Liver (tissue), 9 donors: Measurements from ENCODE around the gene OPA3. TPM values are rescaled to one million over a fixed set of nuclear protein-coding genes. Genes with fewer than 3 reads are reported as not detected.
A peak's percentile ranks its signal among the peaks of the same experiment; 100 is the strongest.

Experiments used
- DNase-seq: peaks from one replicate; pipeline ENCODE4 v3.0.0-alpha.2; 2017; ENCODE audit warnings: low spot score
- H3K27ac ChIP-seq, 2 donors: one replicate each; pipeline ENCODE4 v1.7.0; 2013; ENCODE audit warnings: inconsistent platforms in 2 of 2, low read length in 2 of 2, control low read depth in 1 of 2, low read depth in 1 of 2, mild to moderate bottlenecking in 1 of 2
- H3K27me3 ChIP-seq, 4 donors: one replicate each; pipeline versions ENCODE4 v1.6.1 to v1.7.0; 2013; ENCODE audit warnings: low read length in 3 of 4, inconsistent platforms in 1 of 4, mild to moderate bottlenecking in 1 of 4, moderate library complexity in 1 of 4; ENCODE audit not compliant: control insufficient read depth in 4 of 4, insufficient read depth in 4 of 4
- H3K36me3 ChIP-seq, 4 donors: one replicate each; pipeline versions ENCODE4 v1.6.1 to v1.7.0; 2013; ENCODE audit warnings: low read length in 3 of 4, mild to moderate bottlenecking in 3 of 4, low read depth in 1 of 4, moderate library complexity in 1 of 4; ENCODE audit not compliant: control insufficient read depth in 4 of 4, insufficient read depth in 3 of 4
- H3K4me1 ChIP-seq, 4 donors: one replicate each; pipeline versions ENCODE4 v1.6.1 to v1.7.0; 2013; ENCODE audit warnings: low read length in 3 of 4, mild to moderate bottlenecking in 3 of 4, moderate library complexity in 1 of 4; ENCODE audit not compliant: control insufficient read depth in 4 of 4, insufficient read depth in 4 of 4
- H3K4me3 ChIP-seq, 3 donors: one replicate each; pipeline versions ENCODE4 v1.6.1 to v1.7.0; 2013; ENCODE audit warnings: low read length in 3 of 3, control low read depth in 1 of 3, low read depth in 1 of 3, mild to moderate bottlenecking in 1 of 3
- H3K9ac ChIP-seq, 2 donors: one replicate each; pipeline ENCODE4 v1.7.0; 2013; ENCODE audit warnings: low read length in 2 of 2, mild to moderate bottlenecking in 2 of 2, moderate library complexity in 2 of 2, control low read depth in 1 of 2, low read depth in 1 of 2
- H3K9me3 ChIP-seq, 4 donors: one replicate each; pipeline versions ENCODE4 v1.6.1 to v1.7.0; 2013; ENCODE audit warnings: low read length in 3 of 4; ENCODE audit not compliant: control insufficient read depth in 4 of 4
- FOXA1 ChIP-seq: IDR thresholded peaks from 2 replicates; pipeline ENCODE4 v1.6.1; 2016; ENCODE audit warnings: antibody characterized with exemption
- FOXA2 ChIP-seq: IDR thresholded peaks from 2 replicates; pipeline ENCODE4 v1.6.1; 2016; ENCODE audit warnings: antibody characterized with exemption
- GABPA ChIP-seq, 2 donors: IDR thresholded peaks in 1 of 2; conservative IDR thresholded peaks in 1 of 2; 2 replicates each; pipeline ENCODE4 v1.6.1; 2016; ENCODE audit warnings: antibody characterized with exemption in 2 of 2, mild to moderate bottlenecking in 1 of 2, moderate library complexity in 1 of 2
- HNF4A ChIP-seq, 2 donors: conservative IDR thresholded peaks; 2 replicates each; pipeline ENCODE4 v1.6.1; 2016; ENCODE audit warnings: antibody characterized with exemption in 2 of 2, mild to moderate bottlenecking in 2 of 2
- RXRA ChIP-seq, 2 donors: IDR thresholded peaks; 2 replicates each; pipeline ENCODE4 v1.6.1; 2017 to 2018; ENCODE audit warnings: antibody characterized with exemption in 2 of 2, mild to moderate bottlenecking in 1 of 2
- SP1 ChIP-seq: IDR thresholded peaks from 2 replicates; pipeline ENCODE4 v1.6.1; 2018; ENCODE audit warnings: antibody characterized with exemption, mild to moderate bottlenecking
- TAF1 ChIP-seq: conservative IDR thresholded peaks from 2 replicates; pipeline ENCODE4 v1.6.1; 2016; ENCODE audit warnings: antibody characterized with exemption, mild to moderate bottlenecking
- YY1 ChIP-seq: IDR thresholded peaks from 2 replicates; pipeline ENCODE4 v1.6.1; 2016; ENCODE audit warnings: antibody characterized with exemption, mild to moderate bottlenecking
- WGBS: extraction: QIAGEN DNeasy Blood & Tissue Kit; methylation state at CpG from one replicate; pipeline ENCODE4 v1.1.7; 2013; 5-methylcytosine and 5-hydroxymethylcytosine counted together
- polyA plus RNA-seq, 2 donors: library from polyadenylated mRNA; stranded (reverse) in 1 of 2; unstranded in 1 of 2; fragments of 200-250 nt in 1 of 2; fragments of >200 nt in 1 of 2; fragmentation: Nextera tagmentation in 1 of 2; extraction: Ambion mirVana in 1 of 2; gene quantifications; one replicate each; pipeline versions ENCODE4 v1.2.1 to v1.2.3, GENCODE V29; 2013 to 2015
- total RNA-seq, 2 donors: library from RNA; depleted of rRNA; stranded (reverse); fragments of >200 nt; gene quantifications; one replicate each; pipeline ENCODE4 v1.2.3, GENCODE V29; 2014
- TF ChIP-seq, protein P1 (sequence below): IDR thresholded peaks from 2 replicates; pipeline ENCODE4 v1.6.1; 2016; ENCODE audit warnings: antibody characterized with exemption
- TF ChIP-seq, protein P2 (sequence below): IDR thresholded peaks from 2 replicates; pipeline ENCODE4 v1.6.1; 2016; ENCODE audit warnings: antibody characterized with exemption, mild to moderate bottlenecking
- TF ChIP-seq, protein P3 (sequence below): IDR thresholded peaks from 2 replicates; pipeline ENCODE4 v1.6.1; 2016; ENCODE audit warnings: antibody characterized with exemption
- TF ChIP-seq, protein P4 (sequence below): fragments of 150-350 bp; IDR thresholded peaks from 2 replicates; pipeline ENCODE4 v1.5.1; 2017; ENCODE audit warnings: improper control_type of control experiment, low read depth, low read length; ENCODE audit not compliant: missing input control
- TF ChIP-seq, protein P5 (sequence below): IDR thresholded peaks from 2 replicates; pipeline ENCODE4 v1.6.1; 2016; ENCODE audit warnings: antibody characterized with exemption
- donor health status: healthy.
- donor health status: healthy.
- donor health status: healthy.
- donor health status: healthy.
- donor health status: healthy.

The OPA3 gene
- total and polyA plus RNA-seq, 4 donors = 3.8 to 9.4 (median 6.2) TPM

DNA sequence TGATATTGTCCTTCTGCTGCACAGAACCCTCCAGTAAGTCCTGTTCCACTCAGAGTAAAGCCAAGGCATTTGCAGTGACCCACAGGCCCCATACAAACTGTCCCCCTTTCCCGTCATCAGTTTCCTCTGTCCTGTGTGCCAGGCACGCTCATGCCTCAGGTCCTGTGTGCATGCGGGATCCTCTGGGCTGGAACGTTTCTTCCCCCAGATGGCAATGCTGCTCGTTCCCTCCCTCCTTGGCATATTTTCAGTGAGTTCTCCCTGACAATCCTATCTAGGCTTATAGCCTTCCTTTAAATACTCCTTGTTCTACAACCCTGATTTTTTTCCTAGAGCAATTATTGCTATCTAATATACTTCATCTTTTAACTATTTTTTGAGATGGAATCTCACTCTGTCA lies 5.7 kb downstream of the OPA3 start:
- no peaks in the 10 kb centered on the region for H3K36me3 ChIP-seq
- DNase-seq = no peak
- WGBS = 61% methylated on average over 5 of the region's 5 CpGs
- no peak overlapping the region for H3K4me3 ChIP-seq
- H3K27ac ChIP-seq = no peak overlapping the region
- no peaks in the 10 kb centered on the region for H3K27me3 ChIP-seq
- peaks cover 6 to 46% (median 35%) of the 10 kb centered on the region in 4 donors for H3K4me1 ChIP-seq
- no peaks in the 10 kb centered on the region for H3K9me3 ChIP-seq
- TF ChIP-seq, protein P1, sequence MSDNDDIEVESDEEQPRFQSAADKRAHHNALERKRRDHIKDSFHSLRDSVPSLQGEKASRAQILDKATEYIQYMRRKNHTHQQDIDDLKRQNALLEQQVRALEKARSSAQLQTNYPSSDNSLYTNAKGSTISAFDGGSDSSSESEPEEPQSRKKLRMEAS = no peak
- TF ChIP-seq FOXA1 = no peak
- H3K9ac ChIP-seq = no peak overlapping the region

DNA sequence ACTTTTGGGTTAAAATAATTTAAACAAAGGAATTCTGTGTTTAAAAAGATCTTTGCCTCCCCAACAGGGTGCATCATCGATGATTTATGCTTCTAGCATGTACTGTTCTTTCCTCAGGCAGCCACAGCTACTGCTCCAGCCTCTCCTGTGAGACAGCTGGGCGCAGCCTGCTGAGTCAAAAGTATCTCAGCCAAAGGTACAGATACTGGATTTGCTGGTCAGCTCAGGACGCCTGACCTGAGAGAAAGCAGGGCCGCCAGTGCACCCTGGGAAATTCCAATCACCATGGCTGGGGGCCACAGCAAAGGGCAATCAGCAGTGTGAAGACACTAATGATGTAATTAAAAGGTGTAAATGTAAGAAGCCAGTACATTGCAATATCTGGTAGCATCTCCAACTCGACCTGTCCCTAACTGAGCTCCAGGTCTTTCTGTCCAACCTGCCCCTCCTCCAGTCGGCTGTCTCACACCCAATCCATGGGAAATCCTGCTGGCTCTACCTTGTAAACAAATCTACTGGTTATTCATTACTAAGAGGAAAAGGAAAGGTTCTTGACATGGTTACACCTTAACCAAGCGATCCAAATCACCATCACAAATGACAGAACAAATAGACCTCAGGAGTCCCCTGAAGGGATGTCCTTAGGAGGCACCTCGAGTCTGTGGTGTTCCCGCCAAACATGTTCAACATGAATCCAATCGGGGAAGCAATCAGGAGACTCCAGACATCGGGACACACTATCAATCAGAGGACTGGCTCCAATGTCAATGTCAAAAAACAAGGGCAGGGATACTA lies 7.3 kb downstream of the OPA3 start:
- Histone ChIP-seq H3K4me1 (peaks cover 6 to 46% (median 35%) of the 10 kb centered on the region in 4 donors), H3K27me3 (no peaks in the 10 kb centered on the region), H3K9ac (peak overlapping the region in 1 of 2 donors; percentile 16), H3K36me3 (no peaks in the 10 kb centered on the region), H3K27ac (peak overlapping the region; percentile 28 to 45), H3K4me3 (no peak overlapping the region), H3K9me3 (no peaks in the 10 kb centered on the region)
- TF ChIP-seq GABPA (IDR thresholded peaks at IDR 0.05 in 1 of 2, conservative IDR thresholded peaks at IDR 0.05 in 1 of 2) = peak in 1 of 2 donors; percentile 20
- TF ChIP-seq, protein P2, sequence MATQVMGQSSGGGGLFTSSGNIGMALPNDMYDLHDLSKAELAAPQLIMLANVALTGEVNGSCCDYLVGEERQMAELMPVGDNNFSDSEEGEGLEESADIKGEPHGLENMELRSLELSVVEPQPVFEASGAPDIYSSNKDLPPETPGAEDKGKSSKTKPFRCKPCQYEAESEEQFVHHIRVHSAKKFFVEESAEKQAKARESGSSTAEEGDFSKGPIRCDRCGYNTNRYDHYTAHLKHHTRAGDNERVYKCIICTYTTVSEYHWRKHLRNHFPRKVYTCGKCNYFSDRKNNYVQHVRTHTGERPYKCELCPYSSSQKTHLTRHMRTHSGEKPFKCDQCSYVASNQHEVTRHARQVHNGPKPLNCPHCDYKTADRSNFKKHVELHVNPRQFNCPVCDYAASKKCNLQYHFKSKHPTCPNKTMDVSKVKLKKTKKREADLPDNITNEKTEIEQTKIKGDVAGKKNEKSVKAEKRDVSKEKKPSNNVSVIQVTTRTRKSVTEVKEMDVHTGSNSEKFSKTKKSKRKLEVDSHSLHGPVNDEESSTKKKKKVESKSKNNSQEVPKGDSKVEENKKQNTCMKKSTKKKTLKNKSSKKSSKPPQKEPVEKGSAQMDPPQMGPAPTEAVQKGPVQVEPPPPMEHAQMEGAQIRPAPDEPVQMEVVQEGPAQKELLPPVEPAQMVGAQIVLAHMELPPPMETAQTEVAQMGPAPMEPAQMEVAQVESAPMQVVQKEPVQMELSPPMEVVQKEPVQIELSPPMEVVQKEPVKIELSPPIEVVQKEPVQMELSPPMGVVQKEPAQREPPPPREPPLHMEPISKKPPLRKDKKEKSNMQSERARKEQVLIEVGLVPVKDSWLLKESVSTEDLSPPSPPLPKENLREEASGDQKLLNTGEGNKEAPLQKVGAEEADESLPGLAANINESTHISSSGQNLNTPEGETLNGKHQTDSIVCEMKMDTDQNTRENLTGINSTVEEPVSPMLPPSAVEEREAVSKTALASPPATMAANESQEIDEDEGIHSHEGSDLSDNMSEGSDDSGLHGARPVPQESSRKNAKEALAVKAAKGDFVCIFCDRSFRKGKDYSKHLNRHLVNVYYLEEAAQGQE = no peak
- peak; percentile 67 for TF ChIP-seq FOXA1
- TF ChIP-seq SP1 = peak; percentile 72
- TF ChIP-seq, protein P3, sequence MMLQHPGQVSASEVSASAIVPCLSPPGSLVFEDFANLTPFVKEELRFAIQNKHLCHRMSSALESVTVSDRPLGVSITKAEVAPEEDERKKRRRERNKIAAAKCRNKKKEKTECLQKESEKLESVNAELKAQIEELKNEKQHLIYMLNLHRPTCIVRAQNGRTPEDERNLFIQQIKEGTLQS = peak; percentile 35
- TF ChIP-seq RXRA (IDR thresholded peaks at IDR 0.05) = peak; percentile 80 to 81
- TF ChIP-seq YY1 = peak; percentile 43
- TF ChIP-seq, protein P4, sequence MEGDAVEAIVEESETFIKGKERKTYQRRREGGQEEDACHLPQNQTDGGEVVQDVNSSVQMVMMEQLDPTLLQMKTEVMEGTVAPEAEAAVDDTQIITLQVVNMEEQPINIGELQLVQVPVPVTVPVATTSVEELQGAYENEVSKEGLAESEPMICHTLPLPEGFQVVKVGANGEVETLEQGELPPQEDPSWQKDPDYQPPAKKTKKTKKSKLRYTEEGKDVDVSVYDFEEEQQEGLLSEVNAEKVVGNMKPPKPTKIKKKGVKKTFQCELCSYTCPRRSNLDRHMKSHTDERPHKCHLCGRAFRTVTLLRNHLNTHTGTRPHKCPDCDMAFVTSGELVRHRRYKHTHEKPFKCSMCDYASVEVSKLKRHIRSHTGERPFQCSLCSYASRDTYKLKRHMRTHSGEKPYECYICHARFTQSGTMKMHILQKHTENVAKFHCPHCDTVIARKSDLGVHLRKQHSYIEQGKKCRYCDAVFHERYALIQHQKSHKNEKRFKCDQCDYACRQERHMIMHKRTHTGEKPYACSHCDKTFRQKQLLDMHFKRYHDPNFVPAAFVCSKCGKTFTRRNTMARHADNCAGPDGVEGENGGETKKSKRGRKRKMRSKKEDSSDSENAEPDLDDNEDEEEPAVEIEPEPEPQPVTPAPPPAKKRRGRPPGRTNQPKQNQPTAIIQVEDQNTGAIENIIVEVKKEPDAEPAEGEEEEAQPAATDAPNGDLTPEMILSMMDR = no peak
- TF ChIP-seq FOXA2 = peak; percentile 29
- TF ChIP-seq HNF4A (conservative IDR thresholded peaks at IDR 0.05) = peak; percentile 3 to 41
- TF ChIP-seq, protein P5, sequence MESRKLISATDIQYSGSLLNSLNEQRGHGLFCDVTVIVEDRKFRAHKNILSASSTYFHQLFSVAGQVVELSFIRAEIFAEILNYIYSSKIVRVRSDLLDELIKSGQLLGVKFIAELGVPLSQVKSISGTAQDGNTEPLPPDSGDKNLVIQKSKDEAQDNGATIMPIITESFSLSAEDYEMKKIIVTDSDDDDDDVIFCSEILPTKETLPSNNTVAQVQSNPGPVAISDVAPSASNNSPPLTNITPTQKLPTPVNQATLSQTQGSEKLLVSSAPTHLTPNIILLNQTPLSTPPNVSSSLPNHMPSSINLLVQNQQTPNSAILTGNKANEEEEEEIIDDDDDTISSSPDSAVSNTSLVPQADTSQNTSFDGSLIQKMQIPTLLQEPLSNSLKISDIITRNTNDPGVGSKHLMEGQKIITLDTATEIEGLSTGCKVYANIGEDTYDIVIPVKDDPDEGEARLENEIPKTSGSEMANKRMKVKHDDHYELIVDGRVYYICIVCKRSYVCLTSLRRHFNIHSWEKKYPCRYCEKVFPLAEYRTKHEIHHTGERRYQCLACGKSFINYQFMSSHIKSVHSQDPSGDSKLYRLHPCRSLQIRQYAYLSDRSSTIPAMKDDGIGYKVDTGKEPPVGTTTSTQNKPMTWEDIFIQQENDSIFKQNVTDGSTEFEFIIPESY = peak; percentile 18
- TF ChIP-seq TAF1 = no peak
- 17% methylated on average over 11 of the region's 11 CpGs for WGBS
- no peak for DNase-seq
